Measurements from ENCODE around the gene INIP.

Gene INIP

GRCh38 chr9:112640311-112640710, 77.6 kb downstream of the INIP start:
- TF ChIP-seq CTCF (IDR thresholded peaks at IDR 0.05; ENCODE audit: insufficient read depth, missing control alignments), result no peak
- FAIRE-seq, result no peak
- DNase-seq (ENCODE audit: insufficient read length, low spot score), result no peak

Data from D721Med (cell line).